Naive B cell (primary cell): ENCODE results near the gene PLPPR1. TPM values are rescaled to one million over a fixed set of nuclear protein-coding genes. Genes with fewer than 3 reads are reported as not detected.
"Not testable (repeated sequence)": the region's sequence is repeated elsewhere in the genome, so short reads cannot be mapped to it uniquely, and the experiment has no call there.

ENCODE experiments used
- ATAC-seq, 2 donors: fragments of 150-1000 bp; cut with Tn5 transposase; 2 replicates each; pipeline ENCODE4 v1.10.0; 2021; ENCODE audit warnings: low read depth in 2 of 2, mild to moderate bottlenecking in 2 of 2, moderate library complexity in 2 of 2
- DNase-seq: peaks from one replicate; pipeline ENCODE4 v3.0.0; 2022
- H3K27ac Mint-ChIP-seq, 6 donors: one replicate each; pipeline ENCODE4 v1.8.0; 2020 to 2022; ENCODE audit warnings: mild to moderate bottlenecking in 6 of 6, mixed read lengths in 6 of 6, moderate library complexity in 5 of 6, inconsistent platforms in 2 of 6
- H3K27me3 Mint-ChIP-seq, 3 donors: one replicate each; pipeline ENCODE4 v1.8.0; 2021 to 2022; ENCODE audit warnings: mixed read lengths in 3 of 3, mild to moderate bottlenecking in 1 of 3
- H3K36me3 Mint-ChIP-seq, 2 donors: one replicate each; pipeline ENCODE4 v1.8.0; 2020 to 2022; ENCODE audit warnings: mixed read lengths in 2 of 2, inconsistent platforms in 1 of 2, mild to moderate bottlenecking in 1 of 2
- H3K4me1 Mint-ChIP-seq, 3 donors: one replicate each; pipeline ENCODE4 v1.8.0; 2020 to 2022; ENCODE audit warnings: mixed read lengths in 3 of 3, inconsistent platforms in 1 of 3, mild to moderate bottlenecking in 1 of 3, moderate library complexity in 1 of 3
- H3K4me3 Mint-ChIP-seq, 8 donors: one replicate each; pipeline ENCODE4 v1.8.0; 2020 to 2022; ENCODE audit warnings: mild to moderate bottlenecking in 8 of 8, mixed read lengths in 8 of 8, moderate library complexity in 8 of 8, inconsistent platforms in 2 of 8
- H3K9me3 Mint-ChIP-seq, 7 donors: one replicate each; pipeline ENCODE4 v1.8.0; 2020 to 2022; ENCODE audit warnings: mixed read lengths in 7 of 7, mild to moderate bottlenecking in 5 of 7, inconsistent platforms in 2 of 7, moderate library complexity in 1 of 7
- polyA plus RNA-seq, 6 donors: library from polyadenylated mRNA; unstranded; fragments of 300-500 nt; fragmentation: Illumina TruSeq; gene quantifications; one replicate each; pipeline ENCODE4 v1.2.3, GENCODE V29; 2021; ENCODE audit warnings: low read depth in 6 of 6

Gene PLPPR1
- polyA plus RNA-seq, 6 donors from 2014 or later = not detected

GRCh38 chr9:101029315-101030085 lies 973 bp downstream of the PLPPR1 start:
- peaks cover 47 to 75% (median 61%) of the 10 kb centered on the region in 3 donors for H3K27me3 Mint-ChIP-seq
- no peaks in the 10 kb centered on the region for H3K4me1 Mint-ChIP-seq
- no peak overlapping the region for H3K27ac Mint-ChIP-seq
- no peaks in the 10 kb centered on the region for H3K36me3 Mint-ChIP-seq
- ATAC-seq (no peak), DNase-seq (no peak)
- H3K4me3 Mint-ChIP-seq = no peak overlapping the region
- peaks cover 0 to 9% (median 0%) of the 10 kb centered on the region in 7 donors for H3K9me3 Mint-ChIP-seq

GRCh38 chr9:101030086-101030391 lies 1.5 kb downstream of the PLPPR1 start:
- DNase-seq (no peak), ATAC-seq (no peak)
- no peak overlapping the region for H3K4me3 Mint-ChIP-seq
- no peaks in the 10 kb centered on the region for H3K4me1 Mint-ChIP-seq
- no peaks in the 10 kb centered on the region for H3K36me3 Mint-ChIP-seq
- H3K9me3 Mint-ChIP-seq = peaks cover 0 to 9% (median 0%) of the 10 kb centered on the region in 7 donors
- H3K27me3 Mint-ChIP-seq = peaks cover 47 to 75% (median 61%) of the 10 kb centered on the region in 3 donors
- no peak overlapping the region for H3K27ac Mint-ChIP-seq

GRCh38 chr9:101032426-101032825 lies 3.9 kb downstream of the PLPPR1 start:
- DNase-seq = no peak
- Mint-ChIP-seq H3K27ac (no peak overlapping the region), H3K36me3 (no peaks in the 10 kb centered on the region), H3K27me3 (peaks cover 36 to 55% (median 40%) of the 10 kb centered on the region in 3 donors), H3K4me3 (no peak overlapping the region), H3K4me1 (no peaks in the 10 kb centered on the region), H3K9me3 (peaks cover 0 to 9% (median 0%) of the 10 kb centered on the region in 7 donors)
- ATAC-seq = no peak

- Mint-ChIP-seq H3K36me3 (no peaks in the 10 kb centered on the region), H3K4me1 (no peaks in the 10 kb centered on the region), H3K27ac (no peak overlapping the region), H3K27me3 (peaks cover 31 to 37% (median 32%) of the 10 kb centered on the region in 3 donors), H3K9me3 (peaks cover 0 to 9% (median 0%) of the 10 kb centered on the region in 7 donors), H3K4me3 (no peak overlapping the region)
- ATAC-seq = no peak
- no peak for DNase-seq
Measured at GRCh38 chr9:101034222-101034621, 5.7 kb downstream of the PLPPR1 start.

GRCh38 chr9:101035098-101035497 lies 6.6 kb downstream of the PLPPR1 start:
- no peak overlapping the region for H3K4me3 Mint-ChIP-seq
- no peak overlapping the region for H3K27ac Mint-ChIP-seq
- peaks cover 0 to 6% (median 5%) of the 10 kb centered on the region in 7 donors for H3K9me3 Mint-ChIP-seq

GRCh38 chr9:101037430-101037829 lies 8.9 kb downstream of the PLPPR1 start:
- no peak for ATAC-seq
- H3K27me3 Mint-ChIP-seq = peaks cover 1 to 12% (median 6%) of the 10 kb centered on the region in 3 donors
- H3K9me3 Mint-ChIP-seq = peaks cover 0 to 6% (median 0%) of the 10 kb centered on the region in 7 donors
- no peaks in the 10 kb centered on the region for H3K36me3 Mint-ChIP-seq
- H3K4me3 Mint-ChIP-seq = no peak overlapping the region
- no peak for DNase-seq
- H3K27ac Mint-ChIP-seq = no peak overlapping the region
- H3K4me1 Mint-ChIP-seq = no peaks in the 10 kb centered on the region

More at GRCh38 chr9:101035098-101035497, 6.6 kb downstream of the PLPPR1 start:
- H3K27me3 Mint-ChIP-seq = peaks cover 23 to 28% (median 28%) of the 10 kb centered on the region in 3 donors
- H3K36me3 Mint-ChIP-seq = no peaks in the 10 kb centered on the region
- no peaks in the 10 kb centered on the region for H3K4me1 Mint-ChIP-seq
- ATAC-seq = no peak
- no peak for DNase-seq

GRCh38 chr9:101038488-101038887 lies 10.0 kb downstream of the PLPPR1 start:
- no peaks in the 10 kb centered on the region for H3K36me3 Mint-ChIP-seq
- H3K4me3 Mint-ChIP-seq = no peak overlapping the region
- peaks cover 0 to 8% (median 6%) of the 10 kb centered on the region in 3 donors for H3K27me3 Mint-ChIP-seq
- no peak overlapping the region for H3K27ac Mint-ChIP-seq
- peaks cover 0 to 7% (median 4%) of the 10 kb centered on the region in 7 donors for H3K9me3 Mint-ChIP-seq
- no peak for DNase-seq
- ATAC-seq = no peak
- H3K4me1 Mint-ChIP-seq = no peaks in the 10 kb centered on the region

- not testable (repeated sequence) for H3K27ac Mint-ChIP-seq, H3K4me1 Mint-ChIP-seq, H3K9me3 Mint-ChIP-seq, H3K36me3 Mint-ChIP-seq, DNase-seq, ATAC-seq, H3K4me3 Mint-ChIP-seq, H3K27me3 Mint-ChIP-seq
Measured at GRCh38 chr9:101039581-101039980, 11.1 kb downstream of the PLPPR1 start.

- H3K36me3 Mint-ChIP-seq = no peaks in the 10 kb centered on the region
- H3K27ac Mint-ChIP-seq = no peak overlapping the region
- no peaks in the 10 kb centered on the region for H3K4me1 Mint-ChIP-seq
- ATAC-seq (no peak), DNase-seq (no peak)
- H3K27me3 Mint-ChIP-seq = peaks cover 0 to 3% (median 0%) of the 10 kb centered on the region in 3 donors
- no peak overlapping the region for H3K4me3 Mint-ChIP-seq
- peaks cover 0 to 8% (median 0%) of the 10 kb centered on the region in 7 donors for H3K9me3 Mint-ChIP-seq
Measured at GRCh38 chr9:101047848-101048397, 19.4 kb downstream of the PLPPR1 start.

- ATAC-seq (no peak), DNase-seq (no peak)
- Mint-ChIP-seq H3K4me1 (no peaks in the 10 kb centered on the region), H3K27me3 (peaks cover 0 to 5% (median 5%) of the 10 kb centered on the region in 3 donors), H3K27ac (no peak overlapping the region), H3K36me3 (no peaks in the 10 kb centered on the region), H3K4me3 (no peak overlapping the region), H3K9me3 (peaks cover 0 to 10% (median 0%) of the 10 kb centered on the region in 7 donors)
Measured at GRCh38 chr9:101050650-101051049, 22.1 kb downstream of the PLPPR1 start.

- Mint-ChIP-seq H3K27me3 (peaks cover 0 to 19% (median 13%) of the 10 kb centered on the region in 3 donors), H3K4me3 (no peak overlapping the region), H3K9me3 (peaks cover 0 to 10% (median 0%) of the 10 kb centered on the region in 7 donors), H3K4me1 (no peaks in the 10 kb centered on the region), H3K27ac (no peak overlapping the region), H3K36me3 (no peaks in the 10 kb centered on the region)
- DNase-seq (no peak), ATAC-seq (no peak)
Measured at GRCh38 chr9:101054657-101055056, 26.1 kb downstream of the PLPPR1 start.

GRCh38 chr9:101055516-101055915 lies 27.0 kb downstream of the PLPPR1 start:
- Mint-ChIP-seq H3K27me3 (peaks cover 0 to 19% (median 13%) of the 10 kb centered on the region in 3 donors), H3K36me3 (no peaks in the 10 kb centered on the region), H3K4me1 (no peaks in the 10 kb centered on the region), H3K4me3 (no peak overlapping the region), H3K9me3 (peaks cover 0 to 10% (median 0%) of the 10 kb centered on the region in 7 donors), H3K27ac (no peak overlapping the region)
- DNase-seq (no peak), ATAC-seq (no peak)

GRCh38 chr9:101062686-101063085 lies 34.2 kb downstream of the PLPPR1 start:
- peaks cover 0 to 2% (median 0%) of the 10 kb centered on the region in 7 donors for H3K9me3 Mint-ChIP-seq
- no peaks in the 10 kb centered on the region for H3K36me3 Mint-ChIP-seq

GRCh38 chr9:101063192-101063591 lies 34.7 kb downstream of the PLPPR1 start:
- H3K27ac Mint-ChIP-seq = no peak overlapping the region
- DNase-seq = no peak
- no peaks in the 10 kb centered on the region for H3K27me3 Mint-ChIP-seq
- H3K4me3 Mint-ChIP-seq = no peak overlapping the region
- H3K36me3 Mint-ChIP-seq = no peaks in the 10 kb centered on the region
- H3K9me3 Mint-ChIP-seq = peaks cover 0 to 2% (median 0%) of the 10 kb centered on the region in 7 donors
- no peak for ATAC-seq
- no peaks in the 10 kb centered on the region for H3K4me1 Mint-ChIP-seq

More at GRCh38 chr9:101062686-101063085, 34.2 kb downstream of the PLPPR1 start:
- ATAC-seq = no peak
- DNase-seq = no peak
- Mint-ChIP-seq H3K27me3 (peaks cover 0 to 3% (median 0%) of the 10 kb centered on the region in 3 donors), H3K27ac (no peak overlapping the region), H3K4me1 (no peaks in the 10 kb centered on the region), H3K4me3 (no peak overlapping the region)
